Measurements from ENCODE around the gene TWSG1.
"Not testable (repeated sequence)": the region's sequence is repeated elsewhere in the genome, so short reads cannot be mapped to it uniquely, and the experiment has no call there.

The TWSG1 gene

DNA sequence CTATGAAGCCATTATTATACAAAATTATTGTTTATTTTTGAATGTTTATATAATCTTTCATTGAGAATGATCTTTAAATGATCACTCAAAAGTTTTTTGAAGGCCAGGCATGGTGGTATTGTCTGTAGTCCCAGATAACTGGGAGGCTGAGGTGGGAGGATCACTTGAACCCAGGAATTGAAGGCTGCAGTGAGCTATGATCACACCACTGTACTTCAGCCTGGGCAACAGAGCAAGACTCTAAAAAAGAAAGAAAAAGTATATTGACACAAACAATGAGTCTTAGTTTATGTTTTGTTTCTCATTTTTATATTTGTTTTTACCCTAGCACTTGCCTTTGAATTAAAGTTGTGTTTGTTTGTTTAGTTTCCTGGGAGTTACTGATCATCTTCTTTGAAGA, 2.3 kb downstream of the TWSG1 start:
- DNase-seq: no peak

DNA sequence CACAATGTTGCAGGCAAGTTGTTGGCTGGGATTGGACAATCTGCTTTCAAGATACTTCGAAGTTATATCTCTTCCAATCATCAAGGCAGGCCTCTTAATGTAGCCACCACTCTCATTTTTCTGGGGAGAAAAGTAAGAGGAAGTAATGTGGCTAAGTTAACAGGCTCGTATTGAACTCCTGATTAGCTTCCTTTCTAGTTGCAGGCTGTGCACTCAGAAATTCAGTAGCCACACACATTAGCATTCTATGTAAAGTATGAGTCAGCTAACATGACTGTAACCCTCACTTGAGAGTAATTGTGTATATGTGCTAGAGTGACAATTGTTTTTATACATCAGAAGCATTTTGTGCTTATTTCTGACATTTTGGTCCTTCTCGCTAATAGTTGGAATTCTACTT, 3.3 kb downstream of the TWSG1 start:
- DNase-seq: peak; percentile 59

DNA sequence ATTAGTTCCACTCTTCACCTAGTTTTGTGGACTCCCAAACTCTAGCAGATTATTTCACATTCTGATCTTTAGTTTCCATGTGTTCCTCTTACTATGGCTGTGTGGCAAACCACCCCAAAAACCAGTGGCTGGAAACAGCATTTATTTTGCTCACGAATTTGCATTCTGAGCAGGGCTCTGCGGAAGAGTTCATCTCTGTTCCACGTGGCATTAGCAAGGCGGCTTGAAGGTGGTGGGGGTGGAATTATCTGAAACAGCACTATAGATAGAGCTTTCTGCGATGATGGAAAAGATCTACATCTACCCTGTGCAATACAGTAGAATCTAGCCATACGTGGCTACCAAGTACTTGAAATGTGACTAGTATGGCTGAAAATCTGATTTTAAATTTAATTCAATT, 5.9 kb downstream of the TWSG1 start:
- no peak for DNase-seq

DNA sequence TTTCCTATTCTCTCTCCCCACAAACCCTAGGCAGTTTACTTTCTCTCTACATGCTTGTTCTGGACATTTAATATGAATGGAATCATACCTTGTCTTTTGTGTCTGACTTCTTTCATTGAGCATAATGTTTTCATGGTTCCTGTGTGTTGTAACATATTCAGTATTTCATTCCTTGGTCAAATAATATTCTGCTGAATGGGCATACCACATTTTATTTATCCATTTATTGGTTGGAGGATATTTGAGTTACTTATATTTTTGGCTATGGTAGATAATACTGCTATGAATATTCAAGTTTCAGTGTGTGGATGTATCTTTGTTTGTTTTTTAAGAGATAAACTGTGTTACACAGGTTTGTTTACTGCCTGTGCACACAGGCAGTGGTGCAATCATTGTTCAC, 9.0 kb downstream of the TWSG1 start:
- no peak for DNase-seq

DNA sequence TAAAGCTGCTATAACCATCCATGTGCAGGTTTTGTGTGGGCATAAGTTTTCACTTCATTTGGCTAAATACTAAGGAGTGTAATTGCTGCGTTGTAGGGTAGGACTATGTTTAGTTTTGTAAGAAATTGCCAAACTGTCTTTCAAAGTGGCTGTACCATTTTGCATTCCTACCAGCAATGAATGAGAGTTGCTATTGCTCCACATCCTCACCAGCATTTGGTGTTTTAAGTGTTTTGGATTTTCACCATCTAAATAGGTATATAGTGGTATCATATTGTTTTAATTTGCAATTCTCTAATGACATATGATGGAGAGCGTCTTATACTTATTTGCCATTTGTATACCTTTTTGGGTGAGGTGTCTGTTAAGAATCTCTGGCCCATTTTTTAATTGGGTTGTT, 12.2 kb downstream of the TWSG1 start:
- no peak for DNase-seq

DNA sequence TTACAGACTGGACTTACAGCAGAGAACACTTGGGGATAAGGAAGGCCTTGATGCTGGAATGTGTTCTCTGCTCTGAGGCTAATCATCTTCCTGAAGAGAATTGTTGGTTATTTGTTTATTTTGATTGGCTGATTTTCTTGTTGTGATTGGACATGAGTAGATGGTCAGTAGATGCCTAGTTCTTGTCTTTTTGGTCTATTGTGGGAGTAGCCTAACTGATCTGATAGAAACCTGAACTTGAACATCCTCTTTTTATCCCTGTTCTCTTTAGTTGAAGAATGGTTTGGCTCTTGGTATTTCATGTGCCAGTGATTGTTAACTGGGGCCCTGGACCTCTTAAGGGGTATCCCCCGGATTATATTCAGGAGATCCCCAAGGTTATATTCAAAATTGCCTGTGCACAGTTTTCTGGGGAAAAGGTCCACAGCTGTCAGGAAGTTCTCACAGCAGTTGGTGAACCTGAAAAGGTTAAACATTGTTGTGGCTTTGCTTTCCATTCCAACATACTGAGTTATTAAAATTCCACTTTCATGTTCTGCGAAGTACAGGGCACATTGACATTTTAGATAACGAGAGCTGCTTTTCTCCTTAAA, 13.6 kb downstream of the TWSG1 start:
- no peak for DNase-seq

DNA sequence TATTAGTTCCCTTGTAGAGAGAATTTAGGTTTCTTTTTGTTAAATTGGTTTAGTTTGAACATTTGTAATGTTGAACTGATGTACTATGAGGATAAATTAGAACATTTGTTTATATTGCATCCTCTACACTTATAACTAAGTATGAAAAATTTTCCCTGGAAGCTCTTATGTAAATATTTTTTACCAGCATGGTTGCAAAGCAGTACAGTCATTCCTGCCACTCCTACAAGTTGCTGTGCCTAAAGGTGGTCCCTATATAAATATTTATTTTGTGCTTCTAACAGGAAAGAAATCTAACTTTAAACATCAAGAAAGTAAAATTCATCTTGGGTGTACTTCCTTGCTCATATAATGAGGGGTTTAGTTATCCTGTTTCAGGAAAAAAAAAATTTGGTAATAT, 14.2 kb downstream of the TWSG1 start:
- no peak for DNase-seq

DNA sequence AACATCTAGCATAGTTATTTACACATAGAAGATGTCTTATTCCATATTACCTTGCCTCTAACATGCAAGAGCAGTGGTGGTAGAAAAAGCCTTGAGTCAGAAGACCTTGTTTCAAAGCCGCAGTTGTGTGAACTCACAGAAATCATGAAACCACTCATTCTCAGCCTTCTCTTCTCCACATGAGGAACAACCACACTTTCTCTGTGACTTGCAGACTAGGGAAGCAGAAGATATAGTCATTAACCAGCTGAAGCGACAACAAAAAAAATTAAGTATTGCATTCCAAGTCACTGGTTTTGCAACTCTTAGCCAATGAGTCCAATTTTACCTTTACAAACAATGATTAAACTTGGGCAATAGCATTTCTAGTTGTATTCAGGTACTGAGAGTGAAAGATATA, 19.0 kb downstream of the TWSG1 start:
- DNase-seq: peak; percentile 82

DNA sequence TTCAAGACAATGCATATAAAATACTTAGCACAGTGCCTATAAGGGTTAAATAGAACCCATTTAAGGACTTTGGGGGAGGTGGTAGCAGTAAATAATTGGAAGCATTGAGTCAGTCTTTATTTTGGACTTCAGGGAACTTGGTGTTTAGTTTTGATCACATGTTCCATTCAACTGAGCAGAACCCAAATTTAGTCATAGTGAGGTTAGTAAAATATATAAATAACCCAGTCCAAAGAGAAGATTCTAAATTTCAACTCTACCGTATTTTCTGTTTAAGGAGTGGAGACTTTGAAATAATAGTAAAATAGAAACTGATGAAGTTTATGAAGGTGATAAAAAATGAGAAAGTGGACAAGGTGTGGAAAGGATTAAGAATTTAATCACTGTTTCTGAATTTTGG, 19.7 kb downstream of the TWSG1 start:
- peak; percentile 49 for DNase-seq

DNA sequence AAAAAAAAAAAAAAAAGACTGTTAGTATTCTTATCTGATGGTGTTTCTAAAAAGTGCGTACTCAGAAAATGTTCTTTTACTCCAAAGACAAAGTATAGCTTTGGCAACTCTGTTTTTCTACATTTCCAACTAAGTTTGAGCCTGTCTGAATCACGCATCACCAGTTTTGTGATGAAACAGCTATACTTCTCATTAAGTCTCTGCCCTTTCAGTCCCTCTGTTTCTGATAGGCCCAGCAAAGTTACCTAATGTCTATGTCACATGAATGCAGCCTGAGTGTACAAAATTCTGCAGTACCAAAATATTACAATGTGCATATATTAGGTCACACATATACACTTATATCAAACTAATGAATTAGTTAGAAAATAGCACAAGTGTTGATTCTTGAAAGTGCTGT, 22.4 kb downstream of the TWSG1 start:
- DNase-seq: peak; percentile 87

DNA sequence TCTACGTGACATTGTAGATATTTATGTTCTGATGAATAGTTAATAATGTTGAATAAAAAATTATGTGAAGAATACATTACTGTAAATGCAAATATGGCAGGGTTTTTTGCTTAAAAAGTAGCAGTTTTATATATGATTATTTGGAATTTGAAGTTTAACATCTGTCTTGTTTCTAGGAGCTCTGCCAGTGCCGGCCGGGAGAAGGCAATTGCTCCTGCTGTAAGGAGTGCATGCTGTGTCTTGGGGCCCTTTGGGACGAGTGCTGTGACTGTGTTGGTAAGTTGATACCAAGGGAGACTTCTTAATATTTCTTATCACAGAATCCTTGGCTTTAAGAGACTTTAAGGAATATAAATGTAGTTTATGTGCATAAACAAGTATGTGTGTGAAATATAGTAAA, 25.2 kb downstream of the TWSG1 start:
- DNase-seq: no peak

DNA sequence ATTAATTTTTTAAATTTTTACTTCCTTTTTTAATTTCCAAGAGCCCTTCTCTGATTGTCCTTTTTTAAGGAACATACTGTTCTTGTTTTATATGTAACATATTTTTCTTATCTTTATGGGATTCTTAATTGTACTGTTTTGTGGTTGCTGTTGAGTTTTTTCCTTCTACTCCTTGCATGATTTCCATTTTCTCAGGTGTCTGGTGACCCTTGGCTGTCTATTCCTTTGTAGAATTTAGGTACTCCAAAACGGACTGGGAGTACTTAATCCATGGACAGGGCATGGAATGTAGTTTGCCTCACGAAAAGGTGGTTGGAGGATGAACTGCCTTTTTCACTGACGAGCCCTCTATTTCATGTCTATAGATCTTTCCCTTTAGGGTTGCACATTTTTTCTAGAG, 26.6 kb downstream of the TWSG1 start:
- no peak for DNase-seq

DNA sequence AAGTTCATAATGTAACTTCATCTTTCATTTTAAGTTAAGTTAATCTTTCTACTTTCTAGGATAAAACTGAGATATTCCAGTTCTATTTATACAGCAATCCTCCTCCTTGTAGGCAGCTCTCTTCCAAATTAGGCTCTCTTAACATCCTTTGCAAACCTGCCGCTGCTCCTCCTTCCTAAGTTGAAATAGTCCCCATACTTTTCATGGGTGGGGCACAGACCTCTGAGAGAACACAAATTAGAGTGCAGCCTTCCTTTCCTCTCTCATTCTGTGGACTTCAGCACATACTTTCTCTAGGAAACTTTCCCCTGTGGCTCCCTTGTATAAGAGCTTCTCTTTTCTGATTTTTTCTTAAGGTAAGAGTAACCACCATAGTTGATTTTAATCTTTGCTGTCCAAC, 28.3 kb downstream of the TWSG1 start:
- no peak for DNase-seq

DNA sequence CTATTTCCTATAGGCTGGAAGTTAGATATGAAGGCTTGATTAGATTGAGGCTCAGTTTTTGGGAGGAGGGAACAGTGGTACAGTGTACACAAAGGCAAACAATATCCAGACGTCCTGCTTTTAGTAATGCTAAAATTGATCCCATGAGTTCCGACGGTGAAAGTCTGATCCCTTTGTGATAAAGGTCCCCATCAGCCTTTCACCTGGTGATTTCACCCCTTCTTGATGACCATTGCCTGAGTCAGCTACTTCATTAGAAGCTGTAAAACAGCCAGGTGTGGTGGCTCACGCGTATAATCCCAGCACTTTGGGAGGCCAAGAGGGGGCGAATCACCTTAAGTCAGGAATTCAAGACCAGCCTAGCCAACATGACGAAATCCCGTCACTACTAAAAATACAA, 29.7 kb downstream of the TWSG1 start:
- DNase-seq: no peak

DNA sequence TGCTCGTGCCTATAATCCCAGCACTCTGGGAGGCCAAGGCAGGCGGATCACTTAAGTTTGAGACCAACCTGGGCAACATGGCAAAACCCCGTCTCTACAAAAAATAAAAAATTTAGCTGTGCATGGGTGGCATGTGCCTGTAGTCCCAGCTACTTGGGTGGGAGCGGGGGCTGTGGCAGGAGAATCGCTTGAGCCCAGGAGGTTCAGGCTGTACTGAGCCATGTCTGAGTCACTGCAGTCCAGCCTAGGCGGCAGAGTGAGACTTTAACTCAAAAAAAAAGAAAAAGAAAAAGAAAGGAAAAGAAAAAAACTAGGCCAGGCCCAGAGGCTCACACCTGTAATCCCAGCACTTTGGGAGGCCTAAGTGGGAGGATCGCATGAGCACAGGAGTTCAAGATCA, 30.8 kb downstream of the TWSG1 start:
- no peak for DNase-seq

DNA sequence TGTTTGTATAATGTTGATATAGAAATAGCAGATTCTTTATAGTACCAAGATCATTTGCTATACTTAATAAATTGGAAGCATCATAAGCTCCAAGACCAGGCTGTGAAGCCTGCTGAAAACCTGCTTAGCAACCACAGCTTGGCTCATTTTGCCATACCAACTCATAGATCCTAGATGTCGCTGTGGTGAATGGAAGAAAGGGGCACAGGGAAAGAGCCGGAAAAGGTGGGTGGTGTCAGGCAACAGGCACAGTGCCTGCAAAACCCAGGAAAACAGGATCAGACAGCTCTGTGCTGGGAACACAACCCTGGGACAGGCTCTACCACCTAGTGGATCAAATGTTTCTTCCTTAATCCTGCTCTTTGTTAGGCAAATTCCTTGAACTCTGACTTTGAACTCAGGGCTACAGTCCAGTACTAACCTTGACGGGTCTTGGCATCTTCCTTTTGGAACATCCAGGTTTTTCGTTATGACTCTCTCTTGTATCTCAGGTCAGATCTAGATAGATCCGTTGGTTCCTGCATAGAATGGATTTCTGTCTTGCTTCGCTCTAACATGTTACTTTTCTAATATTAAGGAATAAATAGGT, 31.6 kb downstream of the TWSG1 start:
- DNase-seq: no peak

DNA sequence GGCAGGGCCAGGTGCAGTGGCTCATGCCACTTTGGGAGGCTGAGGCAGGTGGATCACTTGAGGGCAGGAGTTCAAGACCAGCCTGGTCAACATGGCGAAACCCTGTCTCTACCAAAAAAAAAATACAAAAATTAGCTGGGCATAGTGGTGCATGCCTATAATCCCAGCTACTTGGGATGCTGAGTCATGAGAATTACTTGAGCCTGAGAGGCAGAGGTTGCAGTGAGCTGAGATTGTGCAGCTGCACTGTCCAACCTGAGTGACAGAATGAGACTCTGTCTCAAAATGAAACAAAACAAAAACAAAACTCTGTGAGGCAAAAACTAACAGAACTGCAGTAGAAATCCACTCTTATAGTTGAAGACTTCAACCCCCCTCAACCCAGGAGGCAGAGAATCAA, 38.7 kb downstream of the TWSG1 start:
- DNase-seq: not testable (repeated sequence)

DNA sequence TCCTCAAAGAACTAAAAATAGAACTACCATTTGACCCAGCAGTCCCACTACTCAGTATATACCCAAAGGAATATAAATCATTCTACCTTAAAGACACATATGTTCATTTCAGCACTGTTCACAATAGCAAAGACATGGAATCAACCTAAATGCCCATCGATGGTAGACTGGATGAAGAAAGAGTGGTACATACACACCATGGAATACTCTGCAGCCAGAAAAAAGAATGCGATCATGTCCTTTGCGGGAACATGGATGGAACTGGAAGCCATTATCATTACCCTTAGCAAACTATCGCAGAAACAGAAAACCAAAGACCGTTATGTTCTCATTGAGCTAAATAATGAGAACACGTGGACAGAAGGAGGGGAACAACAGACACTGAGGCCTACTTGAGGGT, 44.5 kb downstream of the TWSG1 start:
- DNase-seq: no peak

DNA sequence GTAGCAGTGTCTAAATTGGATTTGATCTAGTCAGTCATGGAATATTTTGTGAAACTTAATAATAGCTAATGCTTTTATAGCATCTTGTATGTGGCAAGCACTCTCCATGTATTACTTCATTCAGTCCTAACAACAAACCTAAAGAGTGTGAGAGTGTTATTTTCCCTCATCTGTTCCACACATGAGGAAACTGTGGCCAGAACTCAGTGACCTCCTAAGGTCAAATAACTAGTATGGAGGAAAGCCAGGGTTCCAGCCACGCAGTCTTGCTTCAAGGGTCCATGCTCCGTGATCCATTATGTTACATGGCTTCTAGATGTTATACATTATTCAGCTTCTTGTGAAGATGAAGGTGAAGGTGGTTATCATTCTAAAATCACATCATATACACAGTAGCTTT, 45.5 kb downstream of the TWSG1 start:
- DNase-seq: no peak

DNA sequence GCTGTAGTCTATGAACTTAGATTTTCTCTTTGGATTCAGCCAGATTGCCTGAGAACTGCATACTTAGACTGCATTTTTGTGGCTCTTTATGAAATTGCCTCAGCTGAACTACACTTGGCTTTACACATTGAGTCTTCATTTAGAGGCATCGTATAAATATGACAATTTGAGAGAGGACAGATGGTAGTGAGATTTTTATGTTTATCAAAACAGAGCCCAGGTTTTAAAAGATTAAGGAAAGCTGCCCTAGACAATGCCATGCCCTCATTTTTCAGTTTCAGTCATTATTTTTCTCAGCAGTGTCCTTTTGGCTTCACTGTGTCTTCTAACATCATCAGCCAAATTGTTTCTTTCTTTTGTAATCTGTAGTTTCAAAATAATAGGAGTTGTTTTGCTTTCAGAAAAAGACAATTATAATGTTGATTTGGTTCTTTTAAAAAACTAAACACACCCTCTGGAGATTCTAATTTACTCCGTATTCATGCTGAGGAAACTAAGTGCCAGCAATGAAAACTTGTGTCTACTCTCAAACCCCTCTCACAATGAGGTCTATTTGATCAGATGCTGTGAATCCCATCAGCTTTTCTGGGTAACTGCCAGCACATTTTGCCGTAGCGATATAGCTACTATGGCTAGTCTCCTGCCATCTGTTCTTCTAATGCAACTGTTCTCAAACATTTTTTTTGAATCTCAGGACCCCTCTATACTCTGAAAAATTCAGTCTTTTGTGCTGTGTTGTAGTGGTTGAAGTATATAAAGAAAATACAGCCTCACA, 46.2 kb downstream of the TWSG1 start:
- no peak for DNase-seq

DNA sequence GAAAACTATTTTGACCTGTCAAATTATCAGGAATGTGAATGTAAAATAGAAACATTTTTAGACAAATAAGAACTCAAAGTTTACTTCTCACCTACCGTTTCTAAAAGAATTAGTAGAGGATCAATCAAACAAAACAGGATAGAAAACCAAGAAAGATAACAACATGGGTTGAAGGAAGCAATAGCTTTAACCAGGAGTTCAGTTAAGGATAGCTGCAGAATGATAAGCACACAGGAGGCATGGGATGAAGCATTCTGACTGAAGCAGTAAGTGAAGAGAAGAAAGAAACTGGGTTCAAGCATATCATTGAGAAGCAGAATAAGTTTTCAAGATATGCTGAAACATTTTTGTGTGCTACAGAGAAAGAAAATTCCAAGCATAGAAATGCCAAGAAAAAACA, 52.3 kb downstream of the TWSG1 start:
- DNase-seq: no peak

DNA sequence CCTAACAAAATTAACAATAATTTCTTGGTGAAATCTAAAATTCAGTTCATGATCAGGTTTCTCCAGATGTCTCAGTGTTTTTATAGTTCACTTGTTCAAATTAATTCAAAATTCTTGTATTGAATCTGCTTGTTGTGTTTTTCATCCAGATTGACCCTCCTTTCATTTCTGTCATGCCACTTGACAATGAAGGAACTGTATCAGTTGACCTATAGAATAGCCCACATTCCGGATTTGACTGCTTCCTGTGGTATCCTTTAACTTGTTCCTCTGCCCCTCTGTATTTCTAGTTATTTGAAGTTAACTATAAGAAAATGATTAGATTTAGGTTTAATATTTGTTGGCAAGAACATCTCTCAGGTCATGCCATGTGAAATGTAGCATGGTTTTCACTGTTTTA, 53.3 kb downstream of the TWSG1 start:
- DNase-seq: no peak

DNA sequence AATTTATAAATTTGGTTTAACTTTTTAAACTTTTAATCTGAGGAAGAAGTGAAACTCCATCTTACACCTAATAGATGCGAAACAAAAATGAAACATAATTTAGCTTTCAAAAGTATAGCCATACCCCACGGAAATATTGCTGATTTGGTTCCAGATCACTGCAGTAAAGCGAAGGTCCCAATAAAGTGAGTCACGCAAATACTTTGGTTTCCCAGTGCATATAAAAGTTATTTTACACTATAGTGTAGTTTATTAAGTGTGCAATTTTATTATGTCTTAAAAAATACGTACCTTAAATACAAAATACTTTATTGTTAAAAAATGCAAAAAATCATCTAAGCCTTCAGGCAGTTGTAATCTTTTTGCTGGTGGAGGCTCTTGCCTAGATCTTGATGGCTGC, 55.1 kb downstream of the TWSG1 start:
- DNase-seq: no peak

DNA sequence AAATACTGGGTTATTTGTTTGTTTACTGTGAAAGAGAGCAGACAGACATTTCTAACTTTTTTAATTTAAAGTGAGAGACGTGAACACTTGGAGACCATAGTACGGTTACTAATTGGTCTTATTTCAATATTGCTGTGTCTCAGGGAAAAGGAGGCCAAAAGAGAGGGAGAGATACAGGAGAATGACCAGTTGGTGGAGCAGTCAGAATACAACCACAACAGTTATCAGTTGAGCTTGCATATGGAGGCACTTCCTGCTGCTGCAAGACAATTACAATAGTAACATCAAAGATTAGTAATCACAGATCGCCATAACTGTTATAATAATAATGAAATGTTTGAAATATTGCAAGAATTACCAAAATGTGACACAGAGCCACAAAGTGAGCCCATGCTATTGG, 58.2 kb downstream of the TWSG1 start:
- no peak for DNase-seq

DNA sequence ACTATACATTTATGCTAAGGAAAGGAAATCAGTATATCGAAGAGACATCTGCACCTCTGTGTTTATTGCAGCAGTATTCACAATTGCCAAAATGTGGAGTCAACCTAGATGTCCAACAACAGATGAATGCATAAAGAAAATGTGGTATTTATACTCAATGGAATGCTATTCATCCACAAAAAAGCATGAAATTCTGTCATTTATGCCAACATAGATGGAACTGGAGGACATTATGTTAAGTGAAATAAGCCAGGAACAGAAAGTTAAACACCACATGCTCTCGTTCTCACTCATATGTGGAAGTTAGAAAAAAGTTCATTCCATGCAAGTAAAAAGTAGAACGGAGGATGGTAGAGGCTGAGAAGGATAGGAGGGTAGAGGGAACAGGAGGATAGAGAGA, 59.5 kb downstream of the TWSG1 start:
- DNase-seq: no peak
